NCI-H2227 (cell line): ENCODE data around the gene OCA2.
A peak's percentile ranks its signal among the peaks of the same experiment; 100 is the strongest.

Experiments
- DNase-seq: peaks from one replicate; lab custom pipeline; 2025; ENCODE audit not compliant: unreplicated experiment; lab: John Stamatoyannopoulos, UW

Gene OCA2

DNA sequence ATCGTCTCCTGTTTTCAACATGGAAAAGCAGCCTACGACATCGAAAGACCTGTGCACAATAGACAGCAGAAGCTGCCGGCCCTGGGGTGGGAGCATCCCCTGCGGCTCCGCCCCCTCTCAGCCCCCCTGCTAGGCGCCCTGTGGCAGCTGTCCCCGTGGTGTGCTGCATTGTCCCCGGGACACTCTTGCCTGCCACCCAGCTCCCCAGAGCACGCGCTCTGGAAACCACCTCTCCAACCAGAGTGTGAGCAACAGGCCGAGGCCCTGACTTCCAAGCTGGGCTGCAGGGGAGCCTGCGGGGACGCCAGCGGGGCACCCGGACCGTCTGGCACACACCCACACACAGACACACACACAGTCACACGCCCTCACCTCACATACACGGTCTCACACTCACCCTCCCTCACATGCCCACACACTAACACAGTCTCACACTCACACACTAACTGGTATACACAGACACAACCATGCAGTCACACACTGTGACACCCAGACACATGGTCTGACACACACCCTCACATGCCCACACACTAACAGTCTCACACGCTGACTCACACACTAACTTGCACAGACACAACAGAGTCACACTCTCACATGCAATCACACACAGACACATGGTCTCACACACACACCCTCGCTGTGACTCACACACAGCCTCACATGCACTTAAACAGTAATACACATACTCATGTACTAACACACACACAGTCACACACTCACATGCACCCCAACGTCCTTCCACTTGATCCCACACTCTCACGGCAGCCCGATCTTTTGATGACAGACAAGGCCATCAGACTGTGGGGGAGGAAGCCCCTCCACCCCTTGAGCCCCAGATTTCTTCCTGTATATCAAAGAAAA lies 94.7 kb downstream of the OCA2 start:
- DNase-seq, result no peak

DNA sequence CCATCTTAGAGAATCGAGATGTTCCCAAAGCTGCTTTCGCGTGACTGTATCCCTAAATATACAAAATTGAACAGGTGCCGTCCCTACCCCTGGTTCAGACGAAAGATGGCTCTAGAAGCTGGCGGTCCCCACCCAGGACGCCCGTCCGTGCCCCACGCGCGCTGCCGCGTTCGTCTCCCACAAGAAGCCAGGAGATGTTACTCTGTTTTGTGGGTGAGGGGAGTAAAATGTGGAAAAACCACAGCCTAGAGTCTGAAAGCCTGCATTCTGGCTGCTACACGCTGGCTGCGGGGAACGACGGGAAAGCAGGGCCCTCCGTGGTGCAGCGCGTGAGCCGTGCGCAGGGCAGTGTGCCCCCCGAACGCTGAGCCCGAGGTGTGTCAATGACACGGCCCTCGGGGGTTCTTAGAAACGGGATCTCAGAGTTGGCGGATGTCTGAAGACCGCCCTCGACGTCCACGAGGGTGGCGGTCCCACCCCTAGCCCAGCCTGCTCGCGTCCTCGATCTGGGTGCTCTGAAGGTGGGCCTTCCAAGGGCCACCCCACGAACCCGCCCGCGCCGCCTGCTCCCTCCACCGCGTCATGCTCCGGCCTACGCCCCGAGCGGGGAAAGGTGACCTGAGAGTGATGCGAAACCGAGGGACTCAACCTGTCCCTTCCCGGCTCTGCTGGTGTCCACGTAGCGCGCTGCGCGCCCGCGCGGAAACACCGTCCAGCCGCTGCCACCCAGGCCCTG lies 95.6 kb downstream of the OCA2 start:
- DNase-seq, result no peak

DNA sequence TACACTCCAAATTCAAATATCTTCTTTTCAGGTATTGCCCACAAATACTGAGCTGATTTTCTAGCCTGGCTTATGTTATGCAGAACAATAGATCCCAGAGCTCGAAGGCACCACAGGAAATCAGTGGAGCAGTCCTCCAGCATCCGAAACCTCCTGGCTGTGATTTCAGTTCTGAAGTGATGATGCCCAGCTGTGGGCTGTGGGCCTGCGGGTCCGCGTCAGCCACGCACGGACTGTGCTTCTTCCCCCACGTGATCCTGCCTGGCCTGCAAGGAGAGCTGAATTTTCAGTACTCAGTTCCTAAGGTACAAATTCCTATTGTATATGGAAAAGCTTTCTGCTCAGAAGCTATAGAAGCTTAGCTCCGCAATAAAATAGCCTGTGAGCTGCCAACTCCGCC lies 96.2 kb downstream of the OCA2 start:
- DNase-seq, result no peak

DNA sequence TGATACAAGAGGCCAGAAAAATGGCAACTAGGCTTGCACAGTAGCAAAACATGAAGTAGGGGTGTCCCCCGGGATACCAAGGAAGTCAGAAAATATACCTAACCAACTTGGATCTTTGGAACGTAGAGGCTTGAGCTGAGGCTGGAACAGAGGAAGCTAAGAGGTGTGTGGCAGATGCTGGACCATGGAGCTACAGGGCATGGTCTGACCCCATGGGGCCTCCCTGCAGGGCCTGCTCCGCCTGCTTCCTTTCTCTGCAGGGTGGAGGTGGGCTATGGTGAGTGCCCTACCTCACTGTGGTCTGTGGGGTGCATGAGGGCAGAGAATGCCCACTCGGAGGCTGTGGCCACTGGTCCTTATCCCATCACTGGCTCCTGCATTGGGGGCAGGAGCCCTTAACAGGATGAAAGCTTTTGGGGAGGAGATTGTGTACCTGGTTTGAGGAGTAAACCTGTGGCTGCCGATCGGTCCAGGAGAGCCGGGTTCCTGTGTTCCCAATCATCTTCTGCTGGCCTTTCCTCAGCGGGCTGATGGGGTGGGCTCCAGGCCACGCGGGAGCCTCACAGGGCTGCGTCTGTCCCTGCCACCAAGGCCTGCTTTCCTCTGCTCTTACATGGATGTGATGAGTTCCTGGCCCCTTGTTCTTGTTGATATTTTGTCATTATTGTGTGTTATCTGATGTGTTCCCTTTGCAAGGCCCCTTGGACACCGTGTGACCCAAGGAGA lies 96.8 kb downstream of the OCA2 start:
- no peak for DNase-seq

DNA sequence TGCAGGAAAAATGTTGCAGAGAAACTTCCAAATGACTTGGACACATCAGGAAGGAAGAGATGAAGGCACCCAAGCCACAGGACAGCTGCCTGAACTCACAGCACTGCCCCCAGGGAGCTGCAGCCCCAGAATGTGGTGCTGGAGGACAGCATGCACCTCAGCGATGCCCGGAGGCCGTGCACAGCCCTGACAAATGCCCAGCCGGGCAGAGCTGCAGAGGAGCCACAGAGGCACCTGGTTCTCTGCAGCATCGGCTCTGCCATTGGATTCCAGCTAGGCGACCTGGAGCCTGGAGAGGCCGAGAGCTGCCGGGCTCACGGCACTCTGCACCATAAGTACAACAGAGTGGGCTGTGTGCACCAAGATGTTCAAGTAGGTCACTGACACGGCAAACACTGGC lies 97.5 kb downstream of the OCA2 start:
- no peak for DNase-seq

DNA sequence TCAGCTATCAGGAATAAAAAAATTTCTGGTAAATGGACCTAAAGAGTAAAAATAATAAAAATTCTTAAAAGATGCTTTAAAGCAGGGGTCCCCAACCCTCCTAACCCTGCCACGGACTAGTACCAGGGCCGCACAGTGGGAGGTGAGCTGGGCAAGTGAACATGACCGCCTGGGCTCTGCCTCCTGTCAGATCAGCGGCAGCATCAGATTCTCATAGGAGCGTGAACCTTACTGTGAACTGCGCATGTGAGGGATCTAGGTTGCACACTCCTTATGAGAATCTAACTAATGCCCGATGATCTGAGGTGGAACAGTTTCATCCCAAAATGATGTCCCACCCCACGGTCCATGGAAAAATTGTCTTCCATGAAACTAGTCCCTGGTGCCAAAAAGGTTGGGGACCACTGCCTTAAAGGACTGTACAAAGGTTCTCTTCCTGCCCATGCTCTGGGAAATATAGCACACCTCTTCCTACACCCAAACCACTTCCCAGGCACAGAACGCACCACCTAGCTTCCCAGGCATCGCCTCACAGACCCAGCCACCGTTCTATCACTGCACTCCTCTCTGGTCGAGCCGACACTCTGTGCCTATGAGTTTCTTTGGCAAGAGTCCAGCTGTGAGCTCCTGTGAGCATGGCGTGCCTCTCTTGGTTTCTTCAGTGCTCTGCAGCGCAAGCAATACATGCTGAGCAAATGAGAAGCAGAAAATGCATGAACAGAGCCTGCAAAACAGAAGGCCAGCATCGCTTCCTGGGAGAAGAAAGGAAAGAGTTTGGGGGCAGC lies 104.9 kb downstream of the OCA2 start:
- DNase-seq, result peak; percentile 1

DNA sequence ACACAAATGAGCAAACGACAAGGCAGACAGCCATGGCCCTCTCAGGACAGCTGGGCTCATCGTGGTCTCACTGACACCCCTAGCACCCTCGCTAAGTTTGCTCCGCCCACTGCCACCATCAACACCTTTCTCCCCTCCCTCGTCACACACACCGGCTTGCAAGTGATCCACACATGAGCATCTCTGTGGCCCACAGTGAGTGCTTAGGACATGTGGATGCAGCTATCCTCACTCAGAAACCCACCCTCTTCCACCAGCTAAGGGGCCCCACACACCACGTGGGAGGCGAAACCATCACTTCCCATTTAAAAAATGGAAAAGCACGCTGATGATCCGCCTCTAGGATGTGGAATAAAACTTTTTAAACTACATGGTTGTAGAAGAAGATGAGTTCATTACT lies 105.6 kb downstream of the OCA2 start:
- no peak for DNase-seq

DNA sequence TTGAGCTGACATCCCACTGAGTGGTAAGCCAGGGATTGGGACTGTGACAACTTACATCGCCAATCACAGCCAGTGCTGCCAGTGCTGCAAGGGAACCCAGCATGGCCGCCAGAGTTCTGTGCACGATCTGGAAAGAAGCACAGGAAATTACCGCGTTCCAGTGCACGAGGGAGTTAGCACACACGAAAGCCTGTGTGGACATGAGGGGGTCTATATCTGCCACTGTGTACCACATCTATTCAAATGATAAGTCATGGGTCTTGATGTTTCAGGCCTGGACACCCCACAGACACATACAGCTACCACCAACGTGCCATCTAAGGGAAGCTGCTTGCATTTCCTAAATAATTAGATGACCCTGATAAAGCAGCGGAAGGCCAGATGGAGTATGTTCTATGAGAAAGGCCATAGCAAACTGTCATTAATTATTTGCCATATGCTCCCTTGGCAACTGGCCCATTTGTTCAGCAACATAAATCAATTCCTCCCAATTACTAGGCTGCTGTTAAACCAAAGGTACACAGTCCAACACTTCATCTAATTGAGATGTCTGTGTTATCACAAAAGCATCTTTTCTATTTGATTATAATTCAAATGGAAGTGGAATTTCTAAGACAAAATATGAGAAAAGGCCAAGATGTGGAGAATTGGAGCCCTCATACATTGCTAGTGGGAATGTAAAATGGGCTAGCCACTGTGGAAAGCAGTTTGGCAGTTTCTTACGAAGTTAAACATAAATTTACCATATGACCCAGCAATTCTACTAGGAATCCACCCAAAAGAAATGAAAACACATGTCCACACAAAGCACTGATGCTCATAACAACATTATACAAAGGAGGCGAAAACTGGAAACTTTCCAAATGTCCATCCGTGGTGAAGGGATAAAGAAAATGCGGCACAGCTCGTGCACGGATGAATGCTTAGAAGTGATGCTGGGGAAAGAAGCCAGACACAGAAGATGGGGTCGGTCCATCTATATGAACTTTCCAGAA lies 108.3 kb downstream of the OCA2 start:
- DNase-seq, result peak; percentile 50

DNA sequence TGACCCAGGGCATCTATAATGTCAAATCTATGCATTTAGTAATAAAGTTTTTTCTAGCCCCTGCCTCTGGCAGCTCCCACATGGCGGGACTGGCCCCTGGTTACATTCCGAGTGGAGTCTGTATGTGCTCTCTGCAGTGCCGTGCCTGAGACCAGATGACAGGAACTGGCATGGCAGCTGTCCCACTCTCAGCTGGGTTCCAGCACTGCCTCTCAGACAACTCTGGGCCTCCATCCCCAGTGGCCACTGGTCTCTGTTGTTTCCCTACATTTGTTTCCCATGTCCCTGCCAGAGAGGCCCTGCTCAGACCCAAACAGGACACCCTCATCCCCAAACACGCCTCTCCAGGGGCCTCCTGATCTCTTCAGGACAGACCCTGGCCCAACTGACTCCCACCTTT lies 109.3 kb downstream of the OCA2 start:
- no peak for DNase-seq

DNA sequence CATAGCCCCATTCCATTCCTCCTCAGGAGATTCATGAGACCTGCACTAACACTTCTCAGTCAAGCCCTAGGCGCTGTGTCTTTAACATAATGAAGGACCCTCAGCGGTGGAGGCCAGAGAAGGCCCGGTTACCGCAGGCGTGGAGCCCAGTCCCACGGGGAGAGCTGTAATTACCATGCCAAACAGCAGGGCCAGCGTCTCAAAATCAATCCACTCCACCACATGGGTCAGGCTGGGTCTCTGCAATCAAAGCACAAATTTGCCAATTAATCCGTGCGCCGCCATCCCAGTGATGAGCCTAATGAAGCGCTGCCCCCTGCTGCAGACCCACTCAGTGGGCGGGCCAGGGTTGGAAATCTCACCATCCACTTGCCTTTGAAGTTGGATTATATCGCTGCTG lies 109.7 kb downstream of the OCA2 start:
- peak; percentile 35 for DNase-seq

DNA sequence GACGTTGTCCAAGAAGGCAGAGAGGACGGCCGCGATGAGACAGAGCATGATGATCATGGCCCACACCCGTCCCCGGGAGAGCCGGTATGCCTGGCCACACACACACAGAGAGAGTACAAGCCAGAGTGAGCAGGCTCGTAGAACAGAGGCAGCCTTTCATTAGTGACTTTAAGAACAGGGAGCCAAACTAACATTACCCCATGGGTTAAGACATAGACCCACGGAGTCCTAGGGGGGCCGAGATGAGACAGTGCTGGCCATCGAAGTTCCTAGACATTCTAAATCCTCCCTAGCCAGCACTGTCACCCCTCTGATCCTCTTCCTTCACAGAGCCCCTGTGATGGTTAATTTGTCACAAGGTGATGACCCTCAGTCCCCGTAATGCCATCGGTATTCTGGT lies 114.0 kb downstream of the OCA2 start:
- DNase-seq, result no peak

DNA sequence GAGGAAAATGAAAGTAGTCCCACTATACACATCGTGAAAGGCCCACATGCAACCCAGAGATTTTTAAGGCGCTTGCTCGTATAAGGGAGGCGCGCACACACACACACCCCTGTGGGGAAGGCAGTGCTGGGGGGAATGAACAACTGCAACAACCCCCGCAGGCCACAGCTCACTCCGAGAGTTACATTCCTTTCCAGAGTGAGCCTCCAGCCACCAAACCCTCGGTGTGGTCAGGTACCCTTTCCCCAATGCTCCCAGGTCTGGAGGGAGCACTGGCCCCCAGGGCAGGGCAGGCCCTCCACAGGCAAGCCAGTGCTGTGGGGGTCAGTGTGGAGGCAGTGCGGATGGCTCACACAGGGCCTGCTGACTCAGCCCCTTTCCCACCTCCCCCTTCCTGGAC lies 115.6 kb downstream of the OCA2 start:
- no peak for DNase-seq

DNA sequence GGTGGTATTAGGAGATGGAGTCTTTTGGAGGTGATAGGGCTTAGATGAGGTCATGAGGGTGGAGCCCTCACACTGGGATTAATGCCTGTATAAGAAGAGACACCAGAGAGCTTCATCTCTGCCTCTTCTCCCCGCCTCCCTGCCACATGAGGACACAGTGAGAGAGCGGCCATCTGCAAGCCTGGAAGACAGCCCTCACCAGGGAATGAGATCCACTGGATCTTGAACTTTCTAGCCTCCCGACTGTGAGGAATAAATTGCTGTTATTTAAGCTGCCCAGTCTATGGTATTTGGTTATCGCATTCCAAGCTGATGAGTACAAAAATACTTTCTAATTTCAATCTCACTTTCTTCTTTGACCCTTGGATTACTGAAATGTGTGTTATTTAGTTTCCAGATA lies 121.4 kb downstream of the OCA2 start:
- DNase-seq, result no peak

DNA sequence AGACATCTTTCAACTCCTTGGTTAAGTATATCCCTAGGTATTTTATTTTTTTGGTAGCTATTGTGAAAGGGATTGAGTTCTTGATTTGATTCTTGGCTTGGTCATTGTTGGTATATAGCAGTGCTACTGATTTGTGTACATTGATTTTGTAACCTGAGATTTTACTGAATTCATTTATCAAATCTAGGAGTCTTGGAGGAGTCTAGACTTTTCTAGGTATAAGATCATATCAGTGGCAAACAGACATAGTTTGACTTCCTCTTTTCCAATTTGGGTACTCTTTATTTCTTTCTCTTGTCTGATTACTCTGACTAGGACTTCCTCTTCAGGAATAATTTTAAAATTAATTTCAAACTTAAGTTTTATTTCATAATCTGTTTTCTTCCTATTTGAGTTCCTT lies 125.2 kb downstream of the OCA2 start:
- DNase-seq, result no peak

DNA sequence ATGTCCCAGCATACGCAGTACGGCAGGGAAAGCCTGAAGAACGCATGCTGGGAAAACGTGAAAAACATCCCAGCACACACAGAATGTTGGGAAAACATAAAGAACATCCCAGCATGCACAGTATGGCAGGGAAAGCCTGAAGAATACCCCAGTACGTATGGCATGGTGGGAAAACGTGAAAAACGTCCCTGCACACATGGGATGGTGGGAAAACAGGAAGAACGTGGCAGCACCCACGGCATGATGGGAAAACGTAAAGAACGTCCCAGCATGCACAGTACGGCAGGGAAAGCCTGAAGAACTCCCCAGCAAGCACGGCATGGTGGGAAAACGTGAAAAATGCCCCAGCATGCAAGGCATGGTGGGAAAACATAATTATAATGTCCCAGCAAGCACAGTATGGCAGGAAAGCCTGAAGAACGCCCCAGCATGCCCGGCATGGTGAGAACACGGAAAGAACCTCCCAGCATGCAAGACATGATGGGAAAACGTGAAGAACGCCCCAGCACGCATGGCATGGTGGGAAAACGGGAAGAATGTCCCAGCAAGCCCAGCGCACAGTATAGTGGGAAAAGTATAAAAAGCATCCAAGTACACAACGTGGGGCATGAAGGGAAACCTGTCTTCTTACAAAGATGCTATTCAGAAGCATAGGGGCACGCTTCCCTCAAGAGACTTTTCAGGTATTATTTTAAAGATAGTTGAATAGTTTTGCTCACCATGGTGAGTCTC lies 128.3 kb downstream of the OCA2 start:
- no peak for DNase-seq

DNA sequence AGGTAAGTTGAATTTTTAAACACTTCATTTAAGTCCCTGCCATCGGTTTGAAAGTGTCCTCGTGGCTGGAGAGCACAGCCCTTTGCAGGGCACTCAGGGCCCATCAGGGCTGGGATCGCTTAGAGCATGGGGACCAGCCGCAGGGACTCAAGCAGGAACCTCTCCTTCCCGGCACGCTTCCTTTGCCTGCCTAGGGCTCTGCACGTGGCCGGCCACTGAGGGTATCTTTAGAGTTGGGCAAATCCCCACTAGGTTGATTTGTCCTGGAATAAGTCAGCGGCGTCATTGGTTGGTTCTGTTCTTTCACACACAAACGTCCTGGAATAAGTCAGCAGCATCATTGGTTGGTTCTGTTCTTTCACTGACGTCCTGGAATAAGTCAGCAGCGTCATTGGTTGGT lies 131.6 kb downstream of the OCA2 start:
- DNase-seq, result no peak

DNA sequence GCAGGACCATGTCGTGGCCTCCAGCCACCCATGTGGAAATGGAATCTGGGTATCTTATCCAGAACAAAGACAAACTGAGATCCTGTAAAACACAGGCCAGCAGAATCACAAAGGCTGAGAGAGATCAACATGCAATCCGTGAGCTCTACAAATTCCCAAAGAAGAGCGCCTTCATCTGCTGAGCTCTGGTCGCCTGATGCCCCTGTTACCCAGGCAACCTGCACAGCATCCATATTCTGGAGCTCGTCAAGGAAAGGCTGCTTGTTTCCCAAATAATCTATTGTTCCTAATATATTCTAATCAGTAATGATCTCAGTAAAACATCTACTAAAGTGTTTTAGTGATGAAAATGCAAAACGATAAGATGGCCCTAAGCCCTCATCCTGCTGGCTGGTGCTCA lies 133.6 kb downstream of the OCA2 start:
- DNase-seq, result no peak

DNA sequence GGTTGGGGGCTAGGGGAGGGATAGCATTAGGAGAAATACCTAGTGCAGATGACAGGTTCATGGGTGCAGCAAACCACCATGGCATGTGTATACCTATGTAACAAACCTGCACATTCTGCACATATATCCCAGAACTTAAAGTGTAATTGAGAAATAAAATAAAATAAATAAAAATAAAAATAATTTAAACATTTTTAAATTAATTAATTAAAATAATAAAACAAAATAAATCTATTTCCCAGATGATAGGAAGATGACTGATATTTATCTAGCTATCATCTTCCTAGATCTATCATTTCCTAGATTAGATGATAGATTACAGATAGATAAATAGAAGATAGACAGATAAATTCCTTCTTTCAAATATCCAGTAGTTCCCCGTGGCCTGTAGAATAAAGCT lies 137.3 kb downstream of the OCA2 start:
- no peak for DNase-seq

DNA sequence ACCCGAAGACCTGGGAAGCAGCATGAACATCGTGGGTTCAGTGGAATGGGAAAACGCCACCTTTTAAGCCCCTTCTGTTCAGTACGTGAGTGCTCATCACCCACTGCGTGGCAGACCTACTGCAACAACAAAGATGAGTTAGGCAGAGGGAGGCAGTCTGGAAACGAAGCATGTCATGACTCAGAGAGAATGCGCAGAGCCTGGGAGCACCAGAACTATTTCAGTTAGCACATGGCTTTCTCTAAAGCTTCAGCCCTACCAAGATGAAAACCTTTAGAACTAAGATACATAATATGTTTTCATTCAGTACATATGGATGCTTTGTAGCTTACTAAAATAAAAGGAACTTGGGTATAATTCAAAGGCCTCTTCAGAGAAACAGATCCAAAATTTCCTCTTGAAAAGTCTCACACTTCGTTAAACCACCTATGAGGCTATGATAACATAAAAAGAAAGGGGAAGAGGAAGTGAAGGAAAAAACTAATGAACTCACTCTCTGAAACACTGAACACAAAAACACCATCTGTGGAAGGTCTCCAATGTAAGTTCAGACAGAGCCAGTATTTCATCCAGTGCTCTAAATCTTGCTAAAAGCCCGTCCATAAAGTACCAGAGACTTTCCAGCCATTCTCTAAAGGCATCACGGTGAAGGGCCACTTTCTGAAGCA lies 140.1 kb downstream of the OCA2 start:
- DNase-seq, result no peak
